H1 (cell line): Measurements from ENCODE around the gene GRAMD1B. TPM values are rescaled to one million over a fixed set of nuclear protein-coding genes. Genes with fewer than 3 reads are reported as not detected.

Source experiments
- SIN3A ChIP-seq, 2 experiments: IDR thresholded peaks in 1 of 2; conservative IDR thresholded peaks in 1 of 2; 2 replicates each; pipeline ENCODE4 v1.6.1; 2011 to 2012; ENCODE audit warnings: low read length in 2 of 2, improper control_type of control experiment in 1 of 2, low read depth in 1 of 2, mild to moderate bottlenecking in 1 of 2
- polyA plus RNA-seq, 7 experiments: library from polyadenylated mRNA; depleted of rRNA in 3 of 7; stranded (reverse) in 5 of 7; unstranded in 2 of 7; fragments of >200 nt in 5 of 7; fragments of 200-250 nt in 2 of 7; gene quantifications; 1 replicate in 5 of 7; 2 replicates in 1 of 7; 4 replicates in 1 of 7; pipeline versions ENCODE4 v1.2.1 to v1.2.3, GENCODE V29; 2011 to 2013; ENCODE audit warnings: missing spikeins in 2 of 7, mixed read lengths in 2 of 7
- total RNA-seq: library from RNA; stranded (reverse); fragmentation: NEBNext Ultra II Directional; extraction: Animal tissue kit (Norgen Biotek cat#: 25700); gene quantifications from 2 replicates; pipeline ENCODE4 v1.2.1, GENCODE V29; 2021

The GRAMD1B gene
- total and polyA plus RNA-seq, 2 of the 8 experiments (the other 6 are each of a cell fraction or from before 2014, with no cell fraction given), result 10.1 to 21.2 TPM

- TF ChIP-seq SIN3A (conservative IDR thresholded peaks at IDR 0.05 in 1 of 2, IDR thresholded peaks at IDR 0.05 in 1 of 2; ENCODE audit: low read depth in 1 of 2, low read length in 2 of 2), result no peak
Measured at GRCh38 chr11:123480882-123481281, 50.8 kb downstream of the GRAMD1B start (continued).
